ENCODE results near the gene TXNL4A. TPM values are rescaled to one million over a fixed set of nuclear protein-coding genes. Genes with fewer than 3 reads are reported as not detected.
"Not testable (repeated sequence)": the region's sequence is repeated elsewhere in the genome, so short reads cannot be mapped to it uniquely, and the experiment has no call there.

Gene TXNL4A
- total and polyA plus RNA-seq, 12 donors, result 63.3 to 144 (median 91.6) TPM

- no peak for DNase-seq
- intact Hi-C loops (cut with DNase I), result no loop called here
- no peaks in the 10 kb centered on the region for H3K27me3 ChIP-seq
- H3K27ac ChIP-seq, result no peak overlapping the region
- peaks cover 0 to 10% (median 5%) of the 10 kb centered on the region in 9 donors for H3K4me1 ChIP-seq
- 98% methylated on average over 20 of the region's 20 CpGs for WGBS, 2 donors
- no peaks in the 10 kb centered on the region for H3K36me3 ChIP-seq
- peaks cover 0 to 63% (median 15%) of the 10 kb centered on the region in 11 donors for H3K9me3 ChIP-seq
- no peak for TF ChIP-seq CTCF (IDR thresholded peaks at IDR 0.05)
- no peak overlapping the region for H3K4me3 ChIP-seq
- ATAC-seq, result no peak
These were observed 24.4 kb upstream of the TXNL4A start for GRCh38 chr18:80012714-80013113.

- ATAC-seq; H3K36me3 ChIP-seq; DNase-seq; H3K27me3 ChIP-seq; H3K27ac ChIP-seq; intact Hi-C loops (cut with DNase I); H3K4me3 ChIP-seq: not testable (repeated sequence)
- peaks cover 0 to 63% (median 15%) of the 10 kb centered on the region in 11 donors for H3K9me3 ChIP-seq
- WGBS, 2 donors, result 94 to 96% methylated on average over 14 of the region's 14 CpGs
- H3K4me1 ChIP-seq, result peaks cover 0 to 10% (median 5%) of the 10 kb centered on the region in 9 donors
These were observed 23.3 kb upstream of the TXNL4A start for GRCh38 chr18:80011496-80012137.

GRCh38 chr18:80010551-80010906 is 22.2 kb upstream of the TXNL4A start:
- no peaks in the 10 kb centered on the region for H3K36me3 ChIP-seq
- peak overlapping the region in 7 of 10 donors; percentile 18 to 79 (median 66) for H3K27ac ChIP-seq
- DNase-seq (no peak), ATAC-seq (peak; percentile 30 to 71 (median 45))
- intact Hi-C loops (cut with DNase I), result no loop called here
- peaks cover 0 to 63% (median 15%) of the 10 kb centered on the region in 11 donors for H3K9me3 ChIP-seq
- peaks cover 0 to 10% (median 5%) of the 10 kb centered on the region in 9 donors for H3K4me1 ChIP-seq
- WGBS, 2 donors, result 60 to 69% methylated on average over 5 of the region's 5 CpGs
- no peak overlapping the region for H3K4me3 ChIP-seq
- no peaks in the 10 kb centered on the region for H3K27me3 ChIP-seq
- no peak for TF ChIP-seq CTCF (IDR thresholded peaks at IDR 0.05)

- Histone ChIP-seq H3K36me3 (no peaks in the 10 kb centered on the region), H3K27me3 (no peaks in the 10 kb centered on the region), H3K4me3 (no peak overlapping the region), H3K27ac (peak overlapping the region in 7 of 10 donors; percentile 18 to 79 (median 66)), H3K9me3 (peaks cover 0 to 59% (median 14%) of the 10 kb centered on the region in 11 donors), H3K4me1 (peaks cover 0 to 10% (median 5%) of the 10 kb centered on the region in 9 donors)
- peak; percentile 66 to 85 for DNase-seq
- intact Hi-C loops (cut with DNase I), result no loop called here
- 69 to 76% methylated on average over 16 of the region's 16 CpGs for WGBS, 2 donors
- no peak for TF ChIP-seq CTCF (IDR thresholded peaks at IDR 0.05)
- peak; percentile 92 to 99 (median 98) for ATAC-seq
These were observed 21.5 kb upstream of the TXNL4A start for GRCh38 chr18:80009661-80010550.

All from heart right ventricle (tissue), 16 donors.